ENCODE measurements around the gene ZNF280D. TPM values are rescaled to one million over a fixed set of nuclear protein-coding genes. Genes with fewer than 3 reads are reported as not detected.

The ZNF280D gene
- total RNA-seq, 4 donors from 2014 or later: 22.1 to 86.2 (median 33.0) TPM

- no peak for ATAC-seq (ENCODE audit: low FRiP score)
- TF ChIP-seq CTCF (IDR thresholded peaks at IDR 0.05): no peak
- no peak for DNase-seq (ENCODE audit: low spot score)
These were observed 4.5 kb upstream of the ZNF280D start for GRCh38 chr15:56737791-56738190.

- no peak for ATAC-seq (ENCODE audit: low FRiP score)
- no peak for TF ChIP-seq CTCF (IDR thresholded peaks at IDR 0.05)
- no peak for DNase-seq (ENCODE audit: low spot score)
These were observed 3.8 kb upstream of the ZNF280D start for GRCh38 chr15:56736881-56737707.

GRCh38 chr15:56736308-56736707 lies 3.0 kb upstream of the ZNF280D start:
- DNase-seq (ENCODE audit: low spot score) (no peak), ATAC-seq (ENCODE audit: low FRiP score) (no peak)
- no peak for TF ChIP-seq CTCF (IDR thresholded peaks at IDR 0.05)

- DNase-seq (ENCODE audit: low spot score) (no peak), ATAC-seq (ENCODE audit: low FRiP score) (no peak)
- no peak for TF ChIP-seq CTCF (IDR thresholded peaks at IDR 0.05)
These were observed 2.3 kb upstream of the ZNF280D start for GRCh38 chr15:56735589-56735988.

GRCh38 chr15:56734013-56734635 lies 815 bp upstream of the ZNF280D start:
- no peak for ATAC-seq (ENCODE audit: low FRiP score)
- DNase-seq (ENCODE audit: low spot score): no peak
- TF ChIP-seq CTCF (IDR thresholded peaks at IDR 0.05): no peak

GRCh38 chr15:56732886-56733135 lies 498 bp downstream of the ZNF280D start:
- no peak for TF ChIP-seq CTCF (IDR thresholded peaks at IDR 0.05)
- ATAC-seq (ENCODE audit: low FRiP score) (peak; percentile 51), DNase-seq (ENCODE audit: low spot score) (no peak)
